Erythroblast (primary cell): Measurements from ENCODE around the gene NEBL.

Experiments
- GATA1 ChIP-seq: IDR thresholded peaks from 2 replicates; pipeline ENCODE4 v1.6.1; 2011; ENCODE audit warnings: low read depth, mild to moderate bottlenecking, control low read depth, low read length, moderate library complexity
- POLR2A ChIP-seq: IDR thresholded peaks from 2 replicates; pipeline ENCODE4 v1.6.1; 2011; ENCODE audit warnings: mild to moderate bottlenecking, low read length

DNA sequence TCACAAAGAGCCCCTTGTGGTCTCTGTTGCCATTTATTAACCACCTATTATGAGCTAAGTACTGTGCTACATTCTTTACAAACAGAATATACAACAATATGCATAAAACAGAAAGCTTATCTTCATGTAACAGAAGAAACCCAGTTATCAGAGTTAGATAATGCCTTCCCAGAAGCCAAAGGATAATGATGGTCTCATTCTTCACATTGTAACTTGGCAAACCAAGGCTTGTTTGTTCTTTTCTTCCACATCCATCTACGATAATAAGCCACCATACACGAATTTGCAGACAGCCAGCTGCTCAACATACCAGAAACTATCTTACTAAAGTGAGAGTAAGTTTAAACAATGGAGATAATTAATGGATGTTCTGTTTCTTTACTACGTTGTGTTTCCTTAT, 127.6 kb downstream of the NEBL start:
- TF ChIP-seq POLR2A (no peak), GATA1 (no peak)
